C4-2B (cell line): ENCODE measurements around the gene PLOD2.

Experiments used
- ZFX ChIP-seq: fragments of 450-650 bp; IDR thresholded peaks from 2 replicates; pipeline ENCODE4 v1.6.1; 2017
- TF ChIP-seq, protein P1 (sequence below): fragments of 450-650 bp; conservative IDR thresholded peaks from 2 replicates; pipeline ENCODE4 v1.5.1; 2017; ENCODE audit warnings: mild to moderate bottlenecking

DNA sequence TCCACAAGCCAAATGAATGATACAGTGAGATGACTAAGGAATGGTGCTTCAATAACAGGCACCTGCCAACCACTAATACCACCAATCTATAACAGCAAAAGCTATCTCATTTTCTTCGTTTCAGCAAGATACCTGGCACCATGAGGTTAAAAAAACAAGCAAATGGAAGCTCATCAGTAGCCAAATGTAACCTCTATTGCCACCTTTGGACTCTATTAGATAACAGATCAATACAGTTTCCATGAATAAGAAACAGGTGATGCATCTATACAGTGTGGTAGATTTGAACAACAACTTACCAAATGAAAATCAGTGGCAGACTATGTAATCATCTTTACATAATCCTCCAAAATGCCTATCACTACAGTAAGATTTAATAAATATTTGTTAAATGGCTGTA is 32.8 kb downstream of the PLOD2 start:
- TF ChIP-seq, protein P1, sequence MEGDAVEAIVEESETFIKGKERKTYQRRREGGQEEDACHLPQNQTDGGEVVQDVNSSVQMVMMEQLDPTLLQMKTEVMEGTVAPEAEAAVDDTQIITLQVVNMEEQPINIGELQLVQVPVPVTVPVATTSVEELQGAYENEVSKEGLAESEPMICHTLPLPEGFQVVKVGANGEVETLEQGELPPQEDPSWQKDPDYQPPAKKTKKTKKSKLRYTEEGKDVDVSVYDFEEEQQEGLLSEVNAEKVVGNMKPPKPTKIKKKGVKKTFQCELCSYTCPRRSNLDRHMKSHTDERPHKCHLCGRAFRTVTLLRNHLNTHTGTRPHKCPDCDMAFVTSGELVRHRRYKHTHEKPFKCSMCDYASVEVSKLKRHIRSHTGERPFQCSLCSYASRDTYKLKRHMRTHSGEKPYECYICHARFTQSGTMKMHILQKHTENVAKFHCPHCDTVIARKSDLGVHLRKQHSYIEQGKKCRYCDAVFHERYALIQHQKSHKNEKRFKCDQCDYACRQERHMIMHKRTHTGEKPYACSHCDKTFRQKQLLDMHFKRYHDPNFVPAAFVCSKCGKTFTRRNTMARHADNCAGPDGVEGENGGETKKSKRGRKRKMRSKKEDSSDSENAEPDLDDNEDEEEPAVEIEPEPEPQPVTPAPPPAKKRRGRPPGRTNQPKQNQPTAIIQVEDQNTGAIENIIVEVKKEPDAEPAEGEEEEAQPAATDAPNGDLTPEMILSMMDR: no peak
- no peak for TF ChIP-seq ZFX
